Measurements from ENCODE around the gene SYNJ2. TPM values are rescaled to one million over a fixed set of nuclear protein-coding genes. Genes with fewer than 3 reads are reported as not detected.
A peak's percentile ranks its signal among the peaks of the same experiment; 100 is the strongest.

The SYNJ2 gene
- total and polyA plus RNA-seq, 11 donors = 7.5 to 27.0 (median 18.2) TPM

- Histone ChIP-seq H3K4me3 (no peak overlapping the region), H3K27me3 (no peaks in the 10 kb centered on the region), H3K36me3 (peaks cover 0 to 93% (median 76%) of the 10 kb centered on the region in 9 donors), H3K9me3 (no peaks in the 10 kb centered on the region), H3K4me1 (peaks cover 0 to 9% (median 0%) of the 10 kb centered on the region in 12 donors), H3K27ac (no peak overlapping the region)
- DNase-seq = no peak
- WGBS, 4 donors = 84 to 90% (median 88%) methylated on average over 17 to 21 of the region's 21 CpGs
- ATAC-seq = no peak
- TF ChIP-seq POLR2A (IDR thresholded peaks at IDR 0.05) = no peak
- TF ChIP-seq CTCF (IDR thresholded peaks at IDR 0.05) = no peak
- intact Hi-C loops (cut with DNase I) = no loop called here
These were observed 103.8 kb downstream of the SYNJ2 start for GRCh38 chr6:158085261-158086053.

GRCh38 chr6:158086054-158086503, 104.4 kb downstream of the SYNJ2 start:
- Histone ChIP-seq H3K4me3 (peak overlapping the region in 1 of 12 donors; percentile 40), H3K36me3 (peaks cover 0 to 93% (median 76%) of the 10 kb centered on the region in 9 donors), H3K27ac (peak overlapping the region in 1 of 12 donors; percentile 58), H3K9me3 (no peaks in the 10 kb centered on the region), H3K4me1 (peaks cover 0 to 9% (median 0%) of the 10 kb centered on the region in 12 donors), H3K27me3 (no peaks in the 10 kb centered on the region)
- TF ChIP-seq POLR2A (IDR thresholded peaks at IDR 0.05) = no peak
- TF ChIP-seq CTCF (IDR thresholded peaks at IDR 0.05) = no peak
- intact Hi-C loops (cut with DNase I) = no loop called here
- peak in 3 of 4 donors; percentile 3 to 6 (median 5) for ATAC-seq
- DNase-seq = no peak
- WGBS, 4 donors = 89 to 96% (median 93%) methylated on average over 2 of the region's 2 CpGs

GRCh38 chr6:158086504-158087223, 105.0 kb downstream of the SYNJ2 start:
- H3K36me3 ChIP-seq = peaks cover 0 to 93% (median 77%) of the 10 kb centered on the region in 9 donors
- WGBS, 4 donors = 76 to 86% (median 80%) methylated on average over 32 of the region's 32 CpGs
- H3K27ac ChIP-seq = peak overlapping the region in 2 of 12 donors; percentile 22 to 58
- no peaks in the 10 kb centered on the region for H3K27me3 ChIP-seq
- TF ChIP-seq CTCF (IDR thresholded peaks at IDR 0.05) = no peak
- no peak for TF ChIP-seq POLR2A (IDR thresholded peaks at IDR 0.05)
- peaks cover 0 to 9% (median 0%) of the 10 kb centered on the region in 12 donors for H3K4me1 ChIP-seq
- H3K9me3 ChIP-seq = no peaks in the 10 kb centered on the region
- H3K4me3 ChIP-seq = peak overlapping the region in 1 of 12 donors; percentile 40
- DNase-seq (peak in 4 of 5 donors; percentile 42 to 74 (median 52)), ATAC-seq (peak in 2 of 4 donors; percentile 28 to 47)
- intact Hi-C loops (cut with DNase I) = no loop called here

All from heart left ventricle (tissue), 16 donors.